ENCODE data around the gene C11orf21. TPM values are rescaled to one million over a fixed set of nuclear protein-coding genes. Genes with fewer than 3 reads are reported as not detected.

C11orf21 gene
- total and polyA plus RNA-seq, 2 experiments from 2014 or later, result 0.17 to 0.68 TPM

- 67% methylated on average over 7 of the region's 7 CpGs for WGBS (ENCODE audit: low lambda C conversion rate, missing lambda C conversion rate)
- Histone ChIP-seq H3K36me3 (replicated peaks; ENCODE audit: insufficient read depth, low read depth) (no peaks in the 10 kb centered on the region), H3K4me1 (ENCODE audit: insufficient read depth) (no peaks in the 10 kb centered on the region), H3K79me2 (no peaks in the 10 kb centered on the region), H2AFZ (no peak overlapping the region), H3K9me3 (ENCODE audit: low read depth) (no peaks in the 10 kb centered on the region), H4K20me1 (ENCODE audit: insufficient read depth, poor library complexity, severe bottlenecking) (no peaks in the 10 kb centered on the region), H3K27ac (no peak overlapping the region), H3K27me3 (no peaks in the 10 kb centered on the region), H3K4me3 (no peak overlapping the region), H3K9me2 (replicated peaks; ENCODE audit: insufficient read depth) (no peaks in the 10 kb centered on the region), H3K4me2 (no peak overlapping the region)
- TF ChIP-seq EZH2phosphoT487 (IDR thresholded peaks at IDR 0.05; ENCODE audit: low read depth, severe bottlenecking, unreplicated experiment), result no peak
- TF ChIP-seq, protein P1, sequence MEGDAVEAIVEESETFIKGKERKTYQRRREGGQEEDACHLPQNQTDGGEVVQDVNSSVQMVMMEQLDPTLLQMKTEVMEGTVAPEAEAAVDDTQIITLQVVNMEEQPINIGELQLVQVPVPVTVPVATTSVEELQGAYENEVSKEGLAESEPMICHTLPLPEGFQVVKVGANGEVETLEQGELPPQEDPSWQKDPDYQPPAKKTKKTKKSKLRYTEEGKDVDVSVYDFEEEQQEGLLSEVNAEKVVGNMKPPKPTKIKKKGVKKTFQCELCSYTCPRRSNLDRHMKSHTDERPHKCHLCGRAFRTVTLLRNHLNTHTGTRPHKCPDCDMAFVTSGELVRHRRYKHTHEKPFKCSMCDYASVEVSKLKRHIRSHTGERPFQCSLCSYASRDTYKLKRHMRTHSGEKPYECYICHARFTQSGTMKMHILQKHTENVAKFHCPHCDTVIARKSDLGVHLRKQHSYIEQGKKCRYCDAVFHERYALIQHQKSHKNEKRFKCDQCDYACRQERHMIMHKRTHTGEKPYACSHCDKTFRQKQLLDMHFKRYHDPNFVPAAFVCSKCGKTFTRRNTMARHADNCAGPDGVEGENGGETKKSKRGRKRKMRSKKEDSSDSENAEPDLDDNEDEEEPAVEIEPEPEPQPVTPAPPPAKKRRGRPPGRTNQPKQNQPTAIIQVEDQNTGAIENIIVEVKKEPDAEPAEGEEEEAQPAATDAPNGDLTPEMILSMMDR (IDR thresholded peaks at IDR 0.05; ENCODE audit: poor library complexity), result no peak
- no peak for TF ChIP-seq EZH2 (IDR thresholded peaks at IDR 0.05; ENCODE audit: borderline replicate concordance)
- no peak for DNase-seq (ENCODE audit: low spot score)
These were observed 54.2 kb downstream of the C11orf21 start for GRCh38 chr11:2247496-2247895.

Small RNA genes lying within 50 kb of the gene (small RNA-seq; reads per million reads assigned to genes)
- gene RNU6-878P, result not detected

Other genes starting within 250 kb of the C11orf21 start
- 1,323 and 1,507 TPM in 2 replicates for gene IGF2, start 162.5 kb downstream of the C11orf21 start, total RNA-seq
- 2,911 and 3,175 TPM in 2 replicates for gene IGF2, start 162.5 kb downstream of the C11orf21 start, polyA plus RNA-seq
- gene INS, start 140.7 kb downstream of the C11orf21 start, total RNA-seq, result not detected in 2 replicates
- gene INS, start 140.7 kb downstream of the C11orf21 start, polyA plus RNA-seq, result not detected in 2 replicates
- 0.92 and 2.6 TPM in 2 replicates for gene TH, start 130.1 kb downstream of the C11orf21 start, total RNA-seq
- gene TH, start 130.1 kb downstream of the C11orf21 start, polyA plus RNA-seq, result 5.6 and 15.3 TPM in 2 replicates
- 3.3 and 5.6 TPM in 2 replicates for gene ASCL2, start 31.3 kb downstream of the C11orf21 start, total RNA-seq
- 5.8 and 7.9 TPM in 2 replicates for gene ASCL2, start 31.3 kb downstream of the C11orf21 start, polyA plus RNA-seq
- gene TSPAN32, start 95 bp upstream of the C11orf21 start, total RNA-seq, result 1.5 and 5.0 TPM in 2 replicates
- 4.8 and 7.0 TPM in 2 replicates for gene TSPAN32, start 95 bp upstream of the C11orf21 start, polyA plus RNA-seq
- 216 and 233 TPM in 2 replicates for gene CD81, start 75.4 kb upstream of the C11orf21 start, total RNA-seq
- 471 and 472 TPM in 2 replicates for gene CD81, start 75.4 kb upstream of the C11orf21 start, polyA plus RNA-seq
- gene TSSC4, start 98.8 kb upstream of the C11orf21 start, total RNA-seq, result 31.4 and 33.8 TPM in 2 replicates
- gene TSSC4, start 98.8 kb upstream of the C11orf21 start, polyA plus RNA-seq, result 68.5 and 85.4 TPM in 2 replicates
- gene TRPM5, start 142.6 kb upstream of the C11orf21 start, total RNA-seq, result 0.07 and 0.32 TPM in 2 replicates
- gene TRPM5, start 142.6 kb upstream of the C11orf21 start, polyA plus RNA-seq, result 0.13 and 0.36 TPM in 2 replicates
- 1.8 and 4.0 TPM in 2 replicates for gene KCNQ1, start 143.1 kb upstream of the C11orf21 start, total RNA-seq
- gene KCNQ1, start 143.1 kb upstream of the C11orf21 start, polyA plus RNA-seq, result 4.9 and 6.4 TPM in 2 replicates

Data from hepatocyte (in vitro differentiated cells).